Measurements from ENCODE around the gene ACSL1. TPM values are rescaled to one million over a fixed set of nuclear protein-coding genes. Genes with fewer than 3 reads are reported as not detected.
A peak's percentile ranks its signal among the peaks of the same experiment; 100 is the strongest.

Gene ACSL1
- total RNA-seq, 1 donor = 26.2 TPM

DNA sequence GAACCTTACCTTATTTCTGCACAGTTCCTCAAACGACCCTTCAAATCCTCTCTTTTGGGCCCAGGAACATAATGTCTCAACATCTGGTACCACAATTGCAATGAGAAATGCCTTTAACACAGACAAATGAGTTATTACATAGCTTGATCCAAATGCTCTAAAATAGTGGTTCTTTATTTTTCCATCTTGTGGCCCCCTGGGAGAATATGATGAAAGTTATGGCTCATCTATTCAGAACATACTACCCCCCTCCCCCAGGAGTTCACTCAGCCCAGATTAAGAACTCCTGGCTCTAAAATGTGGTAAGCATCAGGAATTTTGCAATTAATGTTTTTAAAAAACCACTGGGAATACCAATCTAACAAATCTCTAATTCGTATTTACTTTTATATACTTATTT lies 68.0 kb downstream of the ACSL1 start:
- H3K4me3 ChIP-seq (ENCODE audit: low read depth, low read length) = no peak overlapping the region
- peak; percentile 68 for DNase-seq (ENCODE audit: low read depth)
- TF ChIP-seq, protein P1, sequence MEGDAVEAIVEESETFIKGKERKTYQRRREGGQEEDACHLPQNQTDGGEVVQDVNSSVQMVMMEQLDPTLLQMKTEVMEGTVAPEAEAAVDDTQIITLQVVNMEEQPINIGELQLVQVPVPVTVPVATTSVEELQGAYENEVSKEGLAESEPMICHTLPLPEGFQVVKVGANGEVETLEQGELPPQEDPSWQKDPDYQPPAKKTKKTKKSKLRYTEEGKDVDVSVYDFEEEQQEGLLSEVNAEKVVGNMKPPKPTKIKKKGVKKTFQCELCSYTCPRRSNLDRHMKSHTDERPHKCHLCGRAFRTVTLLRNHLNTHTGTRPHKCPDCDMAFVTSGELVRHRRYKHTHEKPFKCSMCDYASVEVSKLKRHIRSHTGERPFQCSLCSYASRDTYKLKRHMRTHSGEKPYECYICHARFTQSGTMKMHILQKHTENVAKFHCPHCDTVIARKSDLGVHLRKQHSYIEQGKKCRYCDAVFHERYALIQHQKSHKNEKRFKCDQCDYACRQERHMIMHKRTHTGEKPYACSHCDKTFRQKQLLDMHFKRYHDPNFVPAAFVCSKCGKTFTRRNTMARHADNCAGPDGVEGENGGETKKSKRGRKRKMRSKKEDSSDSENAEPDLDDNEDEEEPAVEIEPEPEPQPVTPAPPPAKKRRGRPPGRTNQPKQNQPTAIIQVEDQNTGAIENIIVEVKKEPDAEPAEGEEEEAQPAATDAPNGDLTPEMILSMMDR (IDR thresholded peaks at IDR 0.05; ENCODE audit: insufficient read depth, low read length) = no peak

DNA sequence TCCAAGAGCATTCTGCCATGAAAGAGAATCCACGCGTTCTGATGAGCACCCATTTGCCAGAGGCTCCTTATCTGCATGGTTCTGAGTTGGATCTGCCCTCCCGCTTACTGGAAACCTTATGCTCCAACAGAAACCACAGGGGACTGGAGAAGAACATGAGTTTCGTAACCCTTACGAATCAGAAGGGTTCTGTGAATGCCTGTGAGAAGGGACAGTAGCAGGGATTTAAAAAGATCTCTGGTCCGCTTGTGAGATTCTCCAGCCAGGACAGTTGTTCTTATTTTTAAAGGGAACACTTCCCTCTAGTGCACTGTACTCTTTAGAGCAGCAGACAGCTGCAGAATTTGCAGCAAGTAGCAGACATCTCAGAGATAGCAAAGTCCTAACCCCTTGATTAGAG lies 69.4 kb downstream of the ACSL1 start:
- peak; percentile 89 for DNase-seq (ENCODE audit: low read depth)
- TF ChIP-seq, protein P1 (IDR thresholded peaks at IDR 0.05; ENCODE audit: insufficient read depth, low read length) = no peak
- no peak overlapping the region for H3K4me3 ChIP-seq (ENCODE audit: low read depth, low read length)

DNA sequence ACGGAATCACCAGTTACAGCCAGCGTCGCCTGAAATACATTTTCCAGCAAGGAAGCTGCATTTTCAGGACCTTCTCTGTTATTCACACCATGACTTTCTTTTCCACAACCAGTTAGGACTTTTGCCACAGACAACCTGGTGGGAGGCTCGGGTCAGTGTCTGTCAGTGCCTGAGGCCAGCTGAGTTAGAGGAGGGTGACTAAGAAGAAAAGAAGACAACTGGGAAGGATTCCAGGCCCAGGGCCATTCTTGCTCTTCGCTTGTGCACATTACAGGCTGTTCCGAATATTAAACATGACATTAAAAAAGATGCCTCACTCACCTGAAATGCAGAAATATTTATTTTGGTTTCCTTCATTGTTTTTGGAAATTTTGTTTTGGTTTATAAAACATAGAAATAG lies 70.5 kb downstream of the ACSL1 start:
- TF ChIP-seq, protein P1 (IDR thresholded peaks at IDR 0.05; ENCODE audit: insufficient read depth, low read length) = no peak
- H3K4me3 ChIP-seq (ENCODE audit: low read depth, low read length) = no peak overlapping the region
- peak; percentile 33 for DNase-seq (ENCODE audit: low read depth)

DNA sequence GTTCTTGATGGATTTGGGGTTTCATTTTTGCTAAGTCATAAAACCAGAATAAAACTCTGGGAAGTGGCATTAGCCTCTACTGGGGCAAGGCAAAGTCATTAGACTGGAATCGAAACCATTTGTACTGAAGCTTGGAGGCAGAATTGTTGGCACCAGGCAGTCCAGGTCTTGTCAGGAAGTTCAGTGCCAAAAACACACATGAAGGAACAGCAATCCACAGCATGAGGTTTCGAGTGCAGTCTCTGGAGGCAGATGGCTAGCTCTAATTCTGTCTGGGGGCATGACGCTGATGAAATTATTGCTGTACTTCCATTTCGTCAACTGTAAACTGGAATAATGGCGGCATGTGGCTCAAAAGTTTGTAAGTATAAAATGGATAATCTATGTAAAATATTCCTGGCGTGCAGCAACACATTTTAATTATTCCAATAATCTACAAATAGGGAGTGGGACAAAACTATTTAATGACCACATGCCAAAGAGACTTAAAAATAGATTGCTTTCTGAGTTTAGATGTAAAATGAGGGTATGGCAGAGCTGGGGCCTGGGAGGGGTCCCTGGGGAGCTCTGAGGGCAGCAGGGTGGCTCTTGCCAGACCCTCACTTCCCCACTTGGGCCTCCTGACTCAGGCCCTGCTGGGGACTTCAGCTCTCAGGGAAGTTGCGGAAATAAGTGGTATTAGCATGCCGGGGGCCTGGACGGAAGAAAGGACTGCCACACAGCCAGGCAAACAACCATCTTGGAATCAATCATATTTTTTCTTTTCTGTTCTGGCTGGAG lies 73.1 kb downstream of the ACSL1 start:
- TF ChIP-seq, protein P1 (IDR thresholded peaks at IDR 0.05; ENCODE audit: insufficient read depth, low read length) = no peak
- no peak for DNase-seq (ENCODE audit: low read depth)
- no peak overlapping the region for H3K4me3 ChIP-seq (ENCODE audit: low read depth, low read length)

DNA sequence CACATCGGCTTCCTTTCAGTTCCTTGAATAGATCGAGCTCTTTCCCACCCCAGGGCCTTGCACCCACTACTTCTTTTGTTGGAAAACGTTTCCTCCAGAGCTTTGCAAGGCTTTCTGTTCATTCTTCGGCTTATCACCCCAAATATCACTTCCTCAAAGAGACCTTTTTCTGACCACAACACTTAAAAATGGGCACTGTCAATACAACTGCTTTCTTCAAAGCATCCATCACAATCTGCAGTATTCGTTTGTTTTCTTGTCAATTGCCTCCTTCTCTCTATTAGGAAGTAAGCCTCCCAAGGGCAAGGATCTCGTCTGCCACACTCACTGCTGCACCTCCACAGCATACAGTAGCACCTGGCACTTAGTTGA lies 74.2 kb downstream of the ACSL1 start:
- no peak for DNase-seq (ENCODE audit: low read depth)
- TF ChIP-seq, protein P1 (IDR thresholded peaks at IDR 0.05; ENCODE audit: insufficient read depth, low read length) = no peak
- H3K4me3 ChIP-seq (ENCODE audit: low read depth, low read length) = no peak overlapping the region

DNA sequence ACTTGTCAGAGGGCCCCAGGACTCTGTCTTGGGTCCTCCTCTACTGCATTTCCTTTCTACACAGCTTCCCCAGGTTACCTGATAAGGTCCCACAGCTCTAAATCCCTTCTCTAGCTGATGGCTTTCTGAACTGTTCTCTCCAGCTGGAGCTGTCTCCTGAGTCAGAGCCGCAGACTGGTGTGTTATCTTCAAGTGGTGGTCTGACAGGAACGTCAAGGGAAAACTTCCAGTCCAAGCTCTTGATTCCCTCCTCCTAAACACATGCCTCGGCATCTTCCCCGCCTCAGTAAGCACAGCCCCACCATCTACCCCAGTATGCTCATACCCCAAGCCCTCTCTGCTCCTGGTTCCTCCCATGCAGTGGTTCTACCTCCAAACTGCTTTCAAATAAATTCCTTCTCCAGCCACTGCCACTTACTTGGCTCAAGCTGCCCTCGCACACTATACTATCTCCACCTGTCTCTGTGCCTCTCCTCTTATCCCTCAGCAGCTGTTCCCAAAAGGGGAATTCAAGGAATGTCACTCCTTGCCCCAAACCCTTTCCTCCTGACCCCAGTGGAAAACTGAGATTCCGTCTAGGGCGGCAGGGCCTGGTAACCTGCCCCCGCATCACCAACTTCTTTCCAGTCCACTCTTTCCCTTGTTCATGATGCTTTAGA lies 74.7 kb downstream of the ACSL1 start:
- no peak overlapping the region for H3K4me3 ChIP-seq (ENCODE audit: low read depth, low read length)
- TF ChIP-seq, protein P1 (IDR thresholded peaks at IDR 0.05; ENCODE audit: insufficient read depth, low read length) = no peak
- DNase-seq (ENCODE audit: low read depth) = peak; percentile 39

All from fibroblast of the aortic adventitia (primary cell).